HG03378 (cell line): ENCODE results near the gene OBSL1.

Experiments
- ATAC-seq: cut with Tn5 transposase; IDR thresholded peaks from one replicate; pipeline ENCODE4 v1.9.1; 2021; ENCODE audit warnings: mild to moderate bottlenecking, moderate library complexity; ENCODE audit not compliant: unreplicated experiment

Gene OBSL1

DNA sequence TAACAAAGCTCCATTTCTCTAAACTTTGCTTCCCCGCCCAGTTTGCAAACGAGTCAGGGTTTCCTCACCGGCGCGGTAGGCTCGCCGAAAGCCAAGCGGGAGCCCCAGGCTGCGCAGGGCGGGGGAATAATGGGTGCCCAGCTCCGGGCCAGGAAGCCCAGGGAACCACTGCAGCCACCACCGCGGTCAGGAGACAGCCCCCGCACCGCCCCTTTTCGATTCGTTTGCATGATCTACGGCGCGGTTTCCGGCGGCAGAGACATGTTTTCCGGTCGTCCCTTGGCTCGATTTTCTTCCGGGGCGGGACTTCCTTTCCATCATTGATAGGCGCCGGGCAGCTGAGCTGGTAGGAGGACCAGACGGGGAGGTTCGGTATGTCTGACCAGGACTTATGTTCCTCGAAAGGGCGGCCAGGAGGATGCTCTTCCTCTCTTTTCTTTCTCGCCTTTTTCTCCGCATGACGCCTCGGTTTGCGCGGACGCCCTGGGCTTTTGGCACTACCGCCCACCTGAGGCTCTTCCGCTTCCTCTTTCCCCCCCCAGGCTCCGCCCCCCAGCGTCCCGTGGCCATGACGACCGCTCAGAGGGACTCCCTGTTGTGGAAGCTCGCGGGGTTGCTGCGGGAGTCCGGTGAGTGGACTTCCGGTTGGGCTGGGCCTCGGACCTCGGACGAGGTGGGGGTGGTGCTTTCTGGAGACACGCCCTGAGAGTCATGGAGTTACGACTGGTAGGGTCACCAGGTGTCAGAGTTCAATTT is 26.4 kb upstream of the OBSL1 start, which contains the start of gene STK11IP:
STK11IP (plus strand) TSS at position 306 of the 756 bp plus-strand sequence; CDS start at position 569, 263 bp downstream.
- ATAC-seq = peak; percentile 83

DNA sequence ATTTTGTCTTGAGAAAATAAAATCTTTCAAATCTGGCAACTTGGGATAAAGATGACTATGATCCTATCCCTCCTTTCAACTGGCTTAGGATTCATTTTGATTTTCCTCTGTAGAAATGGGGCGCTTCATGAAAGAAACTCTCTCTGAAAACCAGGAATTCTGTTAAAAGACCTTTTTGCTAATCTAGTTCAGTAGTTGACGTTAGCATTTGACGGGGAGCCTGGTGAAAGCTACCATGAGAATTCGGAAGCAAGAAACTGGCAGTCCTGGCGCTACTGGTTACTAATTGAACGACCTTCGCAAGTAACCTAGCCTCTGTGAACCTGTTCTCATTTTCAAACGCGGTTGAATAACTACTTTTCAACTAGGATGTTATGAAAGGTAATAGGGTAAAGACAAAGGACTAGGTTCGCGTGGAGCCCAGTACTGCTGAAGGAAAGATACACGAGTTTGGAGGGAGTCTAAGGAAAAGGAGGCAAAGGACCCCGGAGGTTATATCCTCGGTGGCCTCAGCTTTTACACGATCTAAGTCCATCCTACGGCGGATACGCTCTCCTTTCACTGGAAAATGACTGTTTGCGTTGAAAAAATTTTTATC is 25.7 kb upstream of the OBSL1 start:
- ATAC-seq = peak; percentile 12

DNA sequence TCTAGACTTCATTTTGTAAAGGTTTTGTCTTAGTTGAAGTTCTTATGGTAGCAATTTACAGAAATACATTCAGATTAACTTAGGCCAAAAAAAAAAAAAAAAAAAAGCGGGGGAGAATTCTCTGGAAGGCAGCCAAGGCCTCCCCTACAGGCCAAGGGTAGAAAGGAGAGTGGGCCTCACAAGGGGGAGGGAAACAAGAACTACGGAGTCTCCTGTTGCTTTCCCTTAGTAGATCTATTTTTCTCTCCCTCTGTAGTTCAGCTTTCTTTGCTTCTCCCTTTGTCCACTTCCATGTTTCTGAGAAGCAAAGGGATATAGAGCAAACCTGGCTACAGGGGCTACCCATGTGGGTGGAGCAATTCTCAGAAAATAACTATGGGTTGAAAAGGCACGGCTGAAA is 23.9 kb upstream of the OBSL1 start:
- no peak for ATAC-seq

- ATAC-seq = no peak
These were observed 21.8 kb upstream of the OBSL1 start for GRCh38 chr2:219593154-219593553.

DNA sequence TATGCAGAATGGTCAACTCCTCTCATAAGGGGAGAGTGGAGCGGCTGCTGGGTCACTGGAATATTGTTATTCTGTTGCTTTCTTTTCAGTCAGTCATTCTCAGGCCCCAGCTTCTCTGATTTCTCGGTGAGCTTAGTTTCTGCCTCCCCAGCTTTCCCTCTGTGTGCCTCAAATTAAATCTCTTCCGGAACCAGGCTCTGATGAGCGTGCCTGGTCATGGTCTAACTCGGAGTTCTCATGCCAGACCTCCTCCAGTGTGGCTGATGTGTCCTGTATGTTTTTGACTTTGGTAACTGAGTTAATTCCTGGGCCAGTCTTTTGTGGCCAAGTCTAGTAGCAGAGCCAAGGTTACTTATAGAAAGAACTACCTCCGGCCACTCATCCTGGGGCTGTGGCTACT is 21.4 kb upstream of the OBSL1 start:
- ATAC-seq = no peak

DNA sequence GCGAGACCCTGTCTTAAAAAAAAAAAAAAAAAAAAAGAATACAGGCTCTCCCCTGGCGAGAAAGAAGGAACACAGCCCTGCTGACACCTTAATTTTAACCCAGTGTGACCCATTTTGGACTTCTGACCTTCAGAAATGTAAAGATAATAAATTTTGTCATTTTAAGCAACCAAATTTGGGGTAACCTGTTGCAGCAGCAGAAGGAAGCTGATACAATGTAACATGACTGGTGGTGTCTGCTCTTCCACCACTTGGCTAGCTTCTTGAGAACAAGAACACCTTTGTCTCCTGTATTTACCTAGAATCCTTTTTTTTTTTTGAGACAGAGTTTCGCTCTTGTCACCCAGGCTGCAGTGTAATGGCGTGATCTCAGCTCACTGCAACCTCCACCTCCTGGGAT is 19.8 kb upstream of the OBSL1 start:
- no peak for ATAC-seq

DNA sequence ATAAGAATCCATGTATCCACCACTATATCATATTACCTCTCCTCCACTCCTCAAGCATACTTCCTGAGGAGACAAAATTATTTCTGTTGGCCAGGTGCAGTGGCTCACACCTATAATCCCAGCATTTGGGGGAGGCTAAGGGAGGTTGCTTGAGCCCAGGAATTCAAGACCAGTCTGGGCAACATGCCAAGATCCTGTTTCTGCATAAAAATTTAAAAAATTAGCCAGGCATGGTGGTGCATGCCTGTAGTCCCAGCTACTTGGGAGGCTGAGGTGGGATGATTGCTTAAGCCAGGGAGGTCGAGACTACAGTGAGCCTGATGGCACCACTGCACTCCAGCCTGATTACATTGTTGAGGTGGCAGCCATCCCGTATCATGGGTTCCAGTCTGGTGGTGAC is 10.0 kb upstream of the OBSL1 start:
- ATAC-seq = no peak

DNA sequence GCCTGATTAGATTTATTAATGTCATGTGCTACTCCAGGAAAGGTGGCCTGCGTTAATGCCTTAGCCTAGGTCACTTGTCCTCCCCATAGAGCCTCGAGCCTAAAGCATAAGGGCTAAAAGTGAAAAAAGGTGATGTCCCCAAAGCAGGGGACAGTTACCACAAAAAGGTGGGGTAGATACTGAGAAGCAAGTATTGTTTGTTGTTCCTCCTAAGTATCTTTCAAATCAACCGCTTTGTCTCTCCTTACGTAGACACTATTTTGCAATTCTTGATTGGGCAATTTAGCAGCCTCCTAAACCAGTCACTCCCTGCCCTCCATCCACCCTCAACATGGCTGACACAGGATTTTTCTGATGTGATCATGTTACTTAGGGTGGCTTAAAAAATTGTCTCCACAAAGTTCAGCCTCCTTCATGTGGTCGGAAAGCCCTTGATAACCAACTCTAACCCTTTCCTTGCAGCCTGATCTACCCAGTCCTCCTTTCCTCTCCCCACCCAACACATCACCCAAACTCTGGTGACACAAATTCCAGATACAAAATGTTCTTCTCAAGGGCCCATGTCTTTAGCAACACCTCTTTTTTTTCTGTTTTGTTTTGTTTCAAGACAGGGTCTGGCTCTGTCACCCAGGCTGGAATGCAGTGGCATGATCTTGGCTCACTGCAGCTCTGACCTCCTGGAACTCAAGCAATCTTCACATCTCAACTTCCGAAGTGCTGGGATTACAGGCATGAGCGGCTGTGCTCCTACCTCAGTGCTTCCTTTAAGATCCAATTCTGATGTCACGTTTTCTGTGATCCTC is 7.7 kb upstream of the OBSL1 start:
- no peak for ATAC-seq

- ATAC-seq = no peak
These were observed 5.4 kb upstream of the OBSL1 start for GRCh38 chr2:219576505-219577388.

DNA sequence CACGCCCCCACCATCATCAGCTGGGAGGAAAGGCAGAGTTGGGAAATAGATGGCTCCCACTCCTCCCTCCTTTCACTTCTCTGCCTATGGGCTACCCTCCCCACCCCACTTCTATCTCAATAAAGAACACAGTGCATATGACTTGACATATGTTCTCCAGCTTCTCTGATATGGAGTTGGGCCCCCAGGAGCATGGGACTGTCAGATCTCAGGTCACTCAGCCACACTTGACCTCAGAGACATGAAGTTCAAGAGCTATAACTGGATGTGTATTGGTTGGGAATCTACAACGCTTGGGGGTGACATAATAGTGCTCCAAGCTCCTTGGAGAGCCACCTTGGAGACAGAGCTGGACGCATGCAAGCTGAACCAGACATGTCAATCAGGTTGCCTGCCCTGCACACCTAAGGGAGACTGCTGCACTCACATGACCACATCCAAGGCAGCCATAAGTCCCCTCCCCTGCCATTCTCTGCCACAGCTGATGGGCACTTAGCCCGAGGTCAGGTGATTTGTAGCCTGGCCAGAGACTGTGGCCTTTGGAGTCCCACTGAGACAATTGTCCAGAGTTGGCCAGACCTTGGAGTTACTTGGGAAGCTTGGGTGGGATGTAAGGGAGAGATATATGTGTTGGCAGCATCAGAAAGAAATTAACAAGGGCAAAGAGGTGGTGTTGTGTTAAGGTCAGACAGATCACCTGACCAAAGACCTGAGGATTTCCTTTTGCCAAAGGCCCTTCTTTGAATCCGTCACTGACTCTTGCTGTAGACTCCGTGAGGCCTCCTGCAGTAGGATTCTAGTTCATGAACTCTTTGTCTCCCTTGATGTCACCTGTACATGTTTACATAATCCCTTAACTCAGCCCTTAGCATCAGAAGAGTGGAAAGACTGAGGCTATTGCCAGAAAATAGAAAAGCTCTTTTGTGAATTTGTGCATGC is 4.5 kb upstream of the OBSL1 start:
- ATAC-seq = no peak

DNA sequence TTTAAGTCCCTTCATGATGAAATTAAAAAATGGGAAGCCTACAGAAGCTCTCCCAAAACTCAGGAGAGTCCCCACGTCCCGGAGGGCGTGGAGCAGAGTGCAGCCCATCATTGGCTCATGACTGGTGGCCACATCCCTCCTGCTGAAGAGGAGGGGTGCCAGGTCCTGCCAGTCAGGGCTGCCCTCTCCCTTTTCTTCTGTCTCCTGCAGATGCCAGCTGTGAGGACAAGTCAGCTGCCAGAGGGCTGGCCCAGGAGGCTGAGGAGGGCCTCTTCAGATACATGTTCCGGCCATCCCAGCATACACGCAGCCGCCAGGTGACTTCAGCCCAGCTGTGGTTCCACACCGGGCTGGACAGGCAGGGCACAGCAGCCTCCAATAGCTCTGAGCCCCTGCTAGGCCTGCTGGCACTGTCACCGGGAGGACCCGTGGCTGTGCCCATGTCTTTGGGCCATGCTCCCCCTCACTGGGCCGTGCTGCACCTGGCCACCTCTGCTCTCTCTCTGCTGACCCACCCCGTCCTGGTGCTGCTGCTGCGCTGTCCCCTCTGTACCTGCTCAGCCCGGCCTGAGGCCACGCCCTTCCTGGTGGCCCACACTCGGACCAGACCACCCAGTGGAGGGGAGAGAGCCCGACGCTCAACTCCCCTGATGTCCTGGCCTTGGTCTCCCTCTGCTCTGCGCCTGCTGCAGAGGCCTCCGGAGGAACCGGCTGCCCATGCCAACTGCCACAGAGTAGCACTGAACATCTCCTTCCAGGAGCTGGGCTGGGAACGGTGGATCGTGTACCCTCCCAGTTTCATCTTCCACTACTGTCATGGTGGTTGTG is 3.4 kb upstream of the OBSL1 start:
- ATAC-seq = no peak

DNA sequence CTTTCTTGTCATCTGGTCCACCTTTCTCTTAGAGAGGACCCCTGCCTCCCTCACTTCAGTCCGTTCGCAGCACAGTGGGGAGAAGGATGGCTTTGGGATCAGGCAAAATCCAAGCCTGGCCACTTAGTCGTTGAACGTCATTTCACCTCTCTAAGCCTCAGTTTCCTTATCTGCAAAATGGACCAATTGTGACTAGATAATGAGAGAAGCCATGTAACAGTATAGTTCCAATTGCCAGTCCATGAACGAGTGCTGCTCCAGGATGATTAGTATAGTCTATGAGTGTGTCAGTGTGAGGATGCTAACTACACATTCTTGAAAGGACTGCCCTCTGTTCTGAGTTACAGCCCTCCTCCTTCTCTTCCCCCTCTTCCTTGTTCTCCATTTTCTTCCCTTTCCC is 1.8 kb upstream of the OBSL1 start:
- ATAC-seq = no peak

DNA sequence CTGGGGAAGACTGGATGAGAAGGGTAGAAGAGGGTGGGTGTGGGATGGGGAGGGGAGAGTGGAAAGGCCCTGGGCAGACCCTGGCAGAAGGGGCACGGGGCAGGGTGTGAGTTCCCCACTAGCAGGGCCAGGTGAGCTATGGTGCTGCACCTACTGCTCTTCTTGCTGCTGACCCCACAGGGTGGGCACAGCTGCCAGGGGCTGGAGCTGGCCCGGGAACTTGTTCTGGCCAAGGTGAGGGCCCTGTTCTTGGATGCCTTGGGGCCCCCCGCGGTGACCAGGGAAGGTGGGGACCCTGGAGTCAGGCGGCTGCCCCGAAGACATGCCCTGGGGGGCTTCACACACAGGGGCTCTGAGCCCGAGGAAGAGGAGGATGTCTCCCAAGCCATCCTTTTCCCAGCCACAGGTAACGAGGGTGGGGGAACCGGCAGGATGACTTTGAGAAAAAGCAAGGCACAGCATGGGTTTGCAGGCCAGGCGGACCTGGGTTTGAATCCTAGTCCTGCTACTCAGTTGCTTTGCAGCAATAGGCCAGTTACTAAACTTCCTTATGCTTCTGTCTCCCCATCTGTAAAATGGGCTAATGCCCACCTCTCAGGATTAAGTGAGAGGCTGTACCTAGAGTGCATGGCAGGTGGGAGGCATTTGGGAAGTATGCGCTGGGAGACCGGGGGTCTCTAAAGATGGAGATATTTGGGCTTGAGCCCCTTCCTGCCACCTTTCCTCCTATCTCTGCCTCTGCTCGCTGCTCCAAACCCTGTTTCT is 1.1 kb upstream of the OBSL1 start, which contains the start of gene INHA:
INHA (plus strand) TSS at position 74 of the 765 bp plus-strand sequence; CDS start at position 139, 65 bp downstream.
- no peak for ATAC-seq

DNA sequence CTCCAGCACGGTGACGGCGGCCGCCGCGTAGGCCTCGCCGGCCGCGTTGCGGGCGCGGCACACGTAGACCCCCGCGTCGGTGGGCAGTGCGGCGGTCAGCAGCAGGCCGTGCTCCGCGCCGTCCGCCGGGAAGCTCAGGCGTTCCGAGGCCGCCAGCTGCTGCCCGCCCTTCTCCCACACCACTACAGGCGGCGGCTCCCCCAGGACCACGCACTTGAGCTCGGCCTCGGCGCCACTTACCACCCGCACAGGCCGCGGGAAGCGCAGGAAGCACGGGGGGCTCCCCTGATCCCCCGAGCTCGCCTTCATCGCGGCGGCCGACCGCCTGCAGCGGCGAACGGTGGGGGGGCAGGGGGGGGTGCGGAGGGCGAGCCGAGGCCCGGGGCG is 422 bp downstream of the OBSL1 start:
- ATAC-seq = no peak

DNA sequence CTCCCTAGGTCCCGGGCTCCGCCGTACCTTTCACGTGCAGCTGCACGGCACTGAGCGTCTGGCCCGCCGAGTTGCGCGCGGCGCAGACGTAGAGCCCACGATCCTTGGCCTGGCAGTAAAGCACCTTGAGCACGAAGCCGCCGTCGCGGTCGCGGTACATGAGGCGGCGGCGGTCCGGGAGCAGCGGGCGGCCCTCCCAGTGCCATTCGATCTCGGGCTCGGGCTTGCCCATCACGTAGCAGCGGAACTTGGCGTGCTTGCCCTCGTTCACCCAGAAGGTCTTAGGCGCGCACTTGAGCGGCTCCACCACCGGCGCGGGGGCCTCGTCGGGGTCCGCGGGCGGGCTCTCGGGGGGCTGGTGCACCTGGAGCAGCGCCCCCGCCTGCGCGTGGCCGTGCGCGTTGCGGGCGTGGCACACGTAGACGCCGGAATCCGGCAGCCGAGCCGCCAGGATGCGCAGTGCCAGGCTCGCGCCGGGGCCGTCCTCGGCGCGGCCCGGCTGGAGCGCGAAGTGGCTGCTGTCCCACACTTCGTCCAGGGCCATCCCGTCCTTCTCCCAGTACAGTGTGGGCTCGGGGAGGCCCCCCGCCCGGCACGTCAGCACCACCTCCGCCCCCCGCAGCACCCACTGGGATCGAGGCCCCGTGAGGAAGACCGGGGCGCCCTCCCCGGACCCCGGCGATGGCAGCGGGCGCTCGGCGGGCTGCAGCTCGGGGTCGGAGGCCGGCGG is 980 bp downstream of the OBSL1 start:
- ATAC-seq = no peak

DNA sequence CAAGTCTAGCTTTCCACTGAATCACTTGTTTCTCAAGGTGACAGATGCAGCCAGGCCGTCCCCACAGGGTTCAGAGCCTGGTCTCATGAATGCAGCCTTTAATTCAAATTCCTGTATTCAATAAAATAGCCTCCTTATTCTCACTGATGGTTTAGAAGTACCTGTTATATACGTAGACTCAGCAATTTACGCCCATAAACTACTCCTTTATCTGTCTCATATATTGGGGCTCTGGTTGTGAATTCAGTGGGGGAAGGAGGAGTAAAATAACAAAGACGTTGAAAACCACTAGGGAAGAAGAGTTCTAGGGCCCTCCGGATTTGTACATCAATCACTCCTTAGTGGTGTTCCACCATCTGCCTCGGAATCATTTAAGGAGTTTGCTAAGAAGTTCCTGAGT is 1.7 kb downstream of the OBSL1 start:
- no peak for ATAC-seq

- no peak for ATAC-seq
These were observed 2.3 kb downstream of the OBSL1 start for GRCh38 chr2:219569041-219569440.
